Measurements from ENCODE around the gene DNAJC22. TPM values are rescaled to one million over a fixed set of nuclear protein-coding genes. Genes with fewer than 3 reads are reported as not detected.
A peak's percentile ranks its signal among the peaks of the same experiment; 100 is the strongest.

Gene DNAJC22
- total and polyA plus RNA-seq, 2 of the 13 experiments (the other 11 are each of a cell fraction or from before 2014, with no cell fraction given) = 25.2 to 31.7 TPM

- CTCF ChIA-PET (ENCODE audit: low intra/inter-chr PET ratio, low total read pairs) = interaction anchor here (0.7 to 5.8 kb wide), 5 partner anchors 10 to 222 kb away, joined by 3 to 115 read pairs (median 14); no protein-coding TSS in a partner anchor
- DNase-seq (ENCODE audit: low spot score) = peak; percentile 72
- Histone ChIP-seq H3K36me3 (replicated peaks in 1 of 2; ENCODE audit: control insufficient read depth in 1 of 2, insufficient read depth in 2 of 2, low read length in 2 of 2) (no peaks in the 10 kb centered on the region), H3K4me2 (ENCODE audit: low read depth, low read length) (peak overlapping the region; percentile 74), H3K4me3 (replicated peaks in 1 of 3; ENCODE audit: insufficient read depth in 1 of 3, low read depth in 2 of 3, low read length in 3 of 3) (peak overlapping the region in 2 of 3 experiments; percentile 15 to 40; a peak in 2 of 6 replicates), H3K27me3 (ENCODE audit: control insufficient read depth in 1 of 2, insufficient read depth in 2 of 2, low read length in 2 of 2) (no peaks in the 10 kb centered on the region), H2AFZ (ENCODE audit: low read length) (no peak overlapping the region), H3K27ac (ENCODE audit: extremely low read length, insufficient read depth, low read length) (no peak overlapping the region), H3K79me2 (ENCODE audit: insufficient read depth, low read length) (no peaks in the 10 kb centered on the region), H3K4me1 (ENCODE audit: insufficient read depth, low read length) (peaks cover 21% of the 10 kb centered on the region), H3K9me3 (ENCODE audit: low read length) (no peaks in the 10 kb centered on the region), H3K9ac (ENCODE audit: insufficient read depth, low read depth, low read length) (peak overlapping the region; percentile 24; the same call in 1 of the 2 replicates), H4K20me1 (ENCODE audit: insufficient read depth, low read length) (no peaks in the 10 kb centered on the region)
- FAIRE-seq = peak; percentile 84
- ATAC-seq = peak; percentile 92
- in situ Hi-C loops (cut with HindIII; ENCODE audit: extremely low pct_ligation_motif_present, low pct_unique_long_range_greater_than_20kb) = no loop called here
- intact Hi-C loops (cut with micrococcal nuclease; ENCODE audit: unreplicated experiment) = loop anchor here (1.0 kb wide), 1 partner anchor 156 kb away; no protein-coding TSS in a partner anchor
- 7% methylated on average over 7 of the region's 7 CpGs for WGBS (ENCODE audit: low lambda C conversion rate)
- no TSS peak for BruUV-seq (replicated peaks)
- POLR2A ChIA-PET = interaction anchor here (0.8 to 2.8 kb wide), 8 partner anchors 8 to 158 kb away, joined by 3 to 22 read pairs (median 7); partner anchors contain the start of genes SPATS2 and TROAP
- TF ChIP-seq ZBTB7B (CRISPR knock-in tag; IDR thresholded peaks at IDR 0.05) (0 out of 2 replicates have a peak, but pooled peaks have one; percentile 33), ZNF567 (CRISPR knock-in tag; IDR thresholded peaks at IDR 0.05; ENCODE audit: borderline replicate concordance) (0 out of 2 replicates have a peak, but pooled peaks have one; percentile 59), MXI1 (IDR thresholded peaks at IDR 0.05; ENCODE audit: borderline replicate concordance, low read depth, low read length) (0 out of 3 replicates have a peak, but pooled peaks have one; percentile 46), ELF4 (CRISPR knock-in tag; IDR thresholded peaks at IDR 0.05; ENCODE audit: borderline replicate concordance) (no peak; the same call in 1 of the 2 replicates), RAD51 (IDR thresholded peaks at IDR 0.05; ENCODE audit: borderline replicate concordance) (no peak), ZKSCAN8 (CRISPR knock-in tag; IDR thresholded peaks at IDR 0.05; ENCODE audit: borderline replicate concordance) (no peak), BRCA1 (CRISPR knock-in tag; IDR thresholded peaks at IDR 0.05) (no peak), ZBTB21 (CRISPR knock-in tag; IDR thresholded peaks at IDR 0.05) (no peak), HMGXB4 (CRISPR knock-in tag; IDR thresholded peaks at IDR 0.05; ENCODE audit: borderline replicate concordance in 1 of 2, low read depth in 1 of 2) (0 out of 4 replicates have a peak, but pooled peaks of 1 of the 2 experiments have one; percentile 35), ZSCAN31 (CRISPR knock-in tag; IDR thresholded peaks at IDR 0.05; ENCODE audit: low read depth) (0 out of 2 replicates have a peak, but pooled peaks have one; percentile 32), TBX3 (IDR thresholded peaks at IDR 0.05; ENCODE audit: borderline replicate concordance) (no peak), ZFP37 (CRISPR knock-in tag; IDR thresholded peaks at IDR 0.05; ENCODE audit: borderline replicate concordance) (no peak), ZNF530 (CRISPR knock-in tag; IDR thresholded peaks at IDR 0.05; ENCODE audit: low read depth) (no peak), IRF2 (CRISPR knock-in tag; IDR thresholded peaks at IDR 0.05) (0 out of 2 replicates have a peak, but pooled peaks have one; percentile 47), RAD21 (CRISPR knock-in tag; IDR thresholded peaks at IDR 0.05) (peak; percentile 91), ARNT2 (CRISPR knock-in tag; IDR thresholded peaks at IDR 0.05; ENCODE audit: low read depth) (0 out of 2 replicates have a peak, but pooled peaks have one; percentile 27)
- TF ChIP-seq, protein P1, sequence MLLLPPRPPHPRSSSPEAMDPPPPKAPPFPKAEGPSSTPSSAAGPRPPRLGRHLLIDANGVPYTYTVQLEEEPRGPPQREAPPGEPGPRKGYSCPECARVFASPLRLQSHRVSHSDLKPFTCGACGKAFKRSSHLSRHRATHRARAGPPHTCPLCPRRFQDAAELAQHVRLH (CRISPR knock-in tag; IDR thresholded peaks at IDR 0.05; ENCODE audit: borderline replicate concordance, low read depth) = 0 out of 2 replicates have a peak, but pooled peaks have one; percentile 41
- TF ChIP-seq, protein P2, sequence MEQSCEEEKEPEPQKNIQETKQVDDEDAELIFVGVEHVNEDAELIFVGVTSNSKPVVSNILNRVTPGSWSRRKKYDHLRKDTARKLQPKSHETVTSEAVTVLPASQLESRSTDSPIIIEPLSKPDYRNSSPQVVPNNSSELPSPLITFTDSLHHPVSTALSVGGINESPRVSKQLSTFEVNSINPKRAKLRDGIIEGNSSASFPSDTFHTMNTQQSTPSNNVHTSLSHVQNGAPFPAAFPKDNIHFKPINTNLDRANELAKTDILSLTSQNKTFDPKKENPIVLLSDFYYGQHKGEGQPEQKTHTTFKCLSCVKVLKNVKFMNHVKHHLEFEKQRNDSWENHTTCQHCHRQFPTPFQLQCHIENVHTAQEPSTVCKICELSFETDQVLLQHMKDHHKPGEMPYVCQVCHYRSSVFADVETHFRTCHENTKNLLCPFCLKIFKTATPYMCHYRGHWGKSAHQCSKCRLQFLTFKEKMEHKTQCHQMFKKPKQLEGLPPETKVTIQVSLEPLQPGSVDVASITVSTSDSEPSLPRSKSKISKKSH (CRISPR knock-in tag; IDR thresholded peaks at IDR 0.05; ENCODE audit: borderline replicate concordance) = no peak
- TF ChIP-seq, protein P3, sequence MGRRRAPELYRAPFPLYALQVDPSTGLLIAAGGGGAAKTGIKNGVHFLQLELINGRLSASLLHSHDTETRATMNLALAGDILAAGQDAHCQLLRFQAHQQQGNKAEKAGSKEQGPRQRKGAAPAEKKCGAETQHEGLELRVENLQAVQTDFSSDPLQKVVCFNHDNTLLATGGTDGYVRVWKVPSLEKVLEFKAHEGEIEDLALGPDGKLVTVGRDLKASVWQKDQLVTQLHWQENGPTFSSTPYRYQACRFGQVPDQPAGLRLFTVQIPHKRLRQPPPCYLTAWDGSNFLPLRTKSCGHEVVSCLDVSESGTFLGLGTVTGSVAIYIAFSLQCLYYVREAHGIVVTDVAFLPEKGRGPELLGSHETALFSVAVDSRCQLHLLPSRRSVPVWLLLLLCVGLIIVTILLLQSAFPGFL (CRISPR knock-in tag; IDR thresholded peaks at IDR 0.05) = no peak
Measured at GRCh38 chr12:49358483-49359141, 11.9 kb downstream of the DNAJC22 start.
